Left colon (tissue), 2 donors: ENCODE data around the gene CCL14. TPM values are rescaled to one million over a fixed set of nuclear protein-coding genes. Genes with fewer than 3 reads are reported as not detected.
"Not testable (repeated sequence)": the region's sequence is repeated elsewhere in the genome, so short reads cannot be mapped to it uniquely, and the experiment has no call there.

Experiments
- ATAC-seq: fragments of 200-7000 bp; cut with Tn5 transposase; one replicate; pipeline ENCODE4 v1.9.1; 2020; ENCODE audit warnings: mild to moderate bottlenecking, moderate library complexity
- DNase-seq, 2 donors: peaks; one replicate each; pipeline ENCODE4 v3.0.0-alpha.2; 2020
- intact Hi-C, 2 donors: fragments of 100-400 bp; cut with DNase I in 1 of 2; cut with micrococcal nuclease in 1 of 2; formaldehyde crosslinking; loops; one replicate each; pipeline versions ENCODE4 v1.11.2 to v1.14.0; 2022; cut with DNase I, micrococcal nuclease
- long read RNA-seq: library from polyadenylated mRNA; unstranded; transcript quantifications from one replicate; pipeline ENCODE4 v2.0.0, GENCODE V29; 2021
- total RNA-seq, 2 donors: library from RNA; stranded (reverse); fragmentation: NEBNext Ultra II Directional; extraction: Animal tissue kit (Norgen Biotek cat#: 25700); gene quantifications; one replicate each; pipeline ENCODE4 v1.2.1, GENCODE V29; 2021
- donor health status: DM: no; HTN: no; CAD: no.
- donor health status: DM: yes; HTN: yes; CAD: no.

Gene CCL14
- total RNA-seq, result 1 to 10 TPM; 2.3 to 4.3 TPM
- long read RNA-seq, partial matches to known transcripts, result 0 of 1 reads
- long read RNA-seq, other reads (novel, unspliced or antisense), result 0 of 1 reads

- intact Hi-C loops, result no loop called here
- ATAC-seq (no peak), DNase-seq (no peak)
These were observed at the start of gene CCL14 for GRCh38 chr17:35986643-35987042. TSS of gene CCL14 (minus strand) at chr17:35986729. CDS start at chr17:35986649, 80 bp downstream.

- no peak for ATAC-seq
- no peak for DNase-seq
- intact Hi-C loops, result no loop called here
These were observed 49.7 kb upstream of the CCL14 start for GRCh38 chr17:36036235-36036634.

DNA sequence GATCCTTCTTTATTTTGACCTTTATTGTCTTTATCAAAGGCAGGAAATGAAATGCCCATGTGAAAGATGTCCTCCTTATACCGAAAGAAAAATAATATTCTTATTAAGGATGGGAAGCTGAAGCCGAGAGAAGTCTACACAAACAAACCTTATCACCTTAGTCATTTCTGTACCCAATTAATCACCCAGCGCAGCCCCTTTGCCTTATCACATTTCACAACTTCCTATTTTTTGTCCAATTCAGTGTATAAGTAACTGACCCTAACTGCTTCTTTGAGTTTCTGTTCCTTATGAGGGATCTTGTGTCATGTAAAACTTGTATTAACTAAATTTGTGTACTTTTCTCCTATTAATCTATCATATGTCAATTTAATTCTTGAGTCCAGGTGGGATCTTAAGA is 47.6 kb upstream of the CCL14 start:
- DNase-seq (no peak), ATAC-seq (no peak)
- intact Hi-C loops, result no loop called here

DNA sequence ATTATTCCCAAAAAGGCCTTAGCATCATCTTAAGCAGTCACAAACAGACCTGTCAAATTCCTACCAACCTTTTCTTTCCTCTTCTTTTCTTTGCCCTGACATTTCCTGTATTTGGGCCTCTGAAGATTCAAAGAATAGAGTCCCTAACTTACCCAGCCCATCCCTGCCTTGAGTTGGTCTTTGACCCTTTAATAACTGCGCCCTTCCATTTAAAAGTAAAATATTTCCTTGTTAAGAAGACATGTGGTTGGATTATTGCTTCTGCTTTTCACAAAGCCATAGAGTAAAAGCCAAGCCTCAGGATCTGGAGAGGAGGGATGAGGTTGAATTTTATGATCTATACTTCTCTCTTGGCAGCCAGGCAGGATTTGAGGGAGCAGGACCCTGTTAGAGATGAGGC is 44.4 kb upstream of the CCL14 start:
- peak; percentile 86 for ATAC-seq

DNA sequence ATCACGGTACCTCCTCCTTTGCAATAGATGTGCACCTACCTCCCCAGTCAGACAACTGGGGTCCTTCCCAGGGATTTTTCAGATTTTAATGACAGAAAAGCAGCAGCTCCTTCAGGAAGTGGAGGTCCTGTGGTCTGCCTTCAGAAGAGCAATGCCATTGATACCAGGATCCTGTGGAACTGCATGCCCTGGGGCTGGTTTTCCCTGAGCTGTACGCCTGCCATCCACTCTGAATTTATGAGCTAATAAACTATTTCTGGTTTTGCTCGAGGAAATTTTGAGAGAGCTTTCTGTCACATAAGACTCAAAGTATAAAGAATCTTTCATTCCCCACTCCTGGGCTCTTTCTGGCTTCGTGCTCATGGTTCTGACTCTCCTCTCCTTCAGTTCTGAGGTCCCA is 41.2 kb upstream of the CCL14 start:
- DNase-seq (no peak), ATAC-seq (no peak)
- intact Hi-C loops, result no loop called here

More for the DNA sequence above, 44.4 kb upstream of the CCL14 start:
- intact Hi-C loops, result no loop called here
- DNase-seq, result no peak

GRCh38 chr17:36024106-36024869 is 37.8 kb upstream of the CCL14 start:
- intact Hi-C loops, result no loop called here
- ATAC-seq, result no peak

GRCh38 chr17:36019423-36019822 is 32.9 kb upstream of the CCL14 start:
- intact Hi-C loops, result no loop called here
- DNase-seq (no peak), ATAC-seq (no peak)

More at GRCh38 chr17:36024106-36024869, 37.8 kb upstream of the CCL14 start:
- no peak for DNase-seq

DNA sequence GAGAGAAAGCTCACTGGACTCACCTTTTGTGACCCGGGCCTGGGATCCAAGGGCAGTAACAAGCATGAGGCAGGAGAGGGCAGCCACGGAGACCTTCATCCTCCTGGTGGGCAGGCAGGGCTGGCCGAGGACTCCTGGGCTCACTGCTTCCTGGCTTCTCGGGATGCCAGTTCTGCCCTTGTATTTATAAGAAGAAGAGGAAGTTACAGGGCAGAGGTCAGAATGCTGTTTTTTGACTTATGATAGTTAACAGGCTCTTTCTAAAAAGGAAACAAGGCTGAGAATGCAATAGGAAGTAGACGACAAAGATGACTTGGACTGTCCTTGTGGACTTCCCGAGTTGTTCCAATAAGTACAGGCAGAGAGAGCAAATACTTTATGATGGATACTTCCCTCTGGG is 31.3 kb upstream of the CCL14 start, which contains the start of gene CCL23:
TSS of gene CCL23 (minus strand) at position 174 of the 400 bp plus-strand sequence. CDS start at position 99, 75 bp downstream.
- intact Hi-C loops, result no loop called here
- DNase-seq, result no peak
- peak; percentile 52 for ATAC-seq

- intact Hi-C loops, result no loop called here
- DNase-seq, result no peak
- ATAC-seq, result no peak
These were observed 30.0 kb upstream of the CCL14 start for GRCh38 chr17:36016555-36016954.

DNA sequence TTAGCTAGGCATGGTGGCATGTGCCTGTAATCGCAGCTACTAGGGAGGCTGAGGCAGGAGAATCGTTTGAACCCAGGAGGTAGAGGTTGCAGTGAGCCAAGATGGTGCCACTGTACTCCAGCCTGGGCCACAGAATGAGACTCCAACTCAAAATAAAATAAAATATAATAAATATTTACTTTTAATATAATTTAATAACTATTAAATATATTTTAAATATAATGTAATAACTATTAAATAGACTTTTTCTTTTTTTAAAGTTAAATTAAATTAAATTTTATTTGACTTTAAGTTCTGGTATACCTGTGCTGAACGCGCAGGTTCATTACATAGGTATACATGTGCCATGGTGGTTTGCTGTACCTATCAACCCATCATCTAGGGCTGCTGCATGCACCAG is 29.4 kb upstream of the CCL14 start:
- intact Hi-C loops, DNase-seq, ATAC-seq: not testable (repeated sequence)

- intact Hi-C loops, result no loop called here
- no peak for DNase-seq
- no peak for ATAC-seq
These were observed 28.4 kb upstream of the CCL14 start for GRCh38 chr17:36014946-36015345.

GRCh38 chr17:36011201-36011600 is 24.7 kb upstream of the CCL14 start:
- DNase-seq, result no peak
- intact Hi-C loops, result no loop called here
- ATAC-seq, result no peak

DNA sequence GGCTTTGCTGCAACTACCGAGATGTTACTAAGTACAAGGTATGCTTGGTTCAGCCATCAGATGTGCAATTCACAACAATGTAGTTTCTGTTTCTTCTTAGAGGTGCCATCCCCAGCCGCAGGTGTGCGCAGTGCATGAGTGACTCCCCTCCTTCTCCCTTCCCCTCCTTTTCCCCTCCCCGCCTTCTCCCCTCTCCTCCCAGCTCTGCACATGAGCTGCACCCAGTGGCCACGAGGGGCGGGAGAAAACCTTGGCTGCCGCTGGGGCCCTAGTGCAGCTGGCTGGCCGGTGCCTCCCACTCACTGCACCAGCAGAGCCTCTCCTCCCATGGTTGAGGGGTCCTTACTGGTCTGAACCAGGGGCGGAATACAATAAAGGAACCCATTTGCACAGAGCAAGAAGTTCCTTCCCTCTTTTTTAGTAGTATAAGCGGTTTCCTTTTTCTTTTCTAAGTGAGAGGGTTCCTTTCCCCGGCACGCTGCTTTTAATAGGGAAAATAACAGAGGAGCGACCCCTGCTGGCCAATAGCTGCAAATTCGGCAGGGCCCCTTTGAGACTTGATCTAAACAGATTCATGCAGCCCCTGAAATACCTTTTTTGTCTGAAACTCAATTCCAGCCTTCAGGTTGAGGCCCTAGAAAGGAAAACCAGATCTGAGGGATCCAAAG is 22.6 kb upstream of the CCL14 start:
- DNase-seq, result no peak
- no peak for ATAC-seq
- intact Hi-C loops, result no loop called here

DNA sequence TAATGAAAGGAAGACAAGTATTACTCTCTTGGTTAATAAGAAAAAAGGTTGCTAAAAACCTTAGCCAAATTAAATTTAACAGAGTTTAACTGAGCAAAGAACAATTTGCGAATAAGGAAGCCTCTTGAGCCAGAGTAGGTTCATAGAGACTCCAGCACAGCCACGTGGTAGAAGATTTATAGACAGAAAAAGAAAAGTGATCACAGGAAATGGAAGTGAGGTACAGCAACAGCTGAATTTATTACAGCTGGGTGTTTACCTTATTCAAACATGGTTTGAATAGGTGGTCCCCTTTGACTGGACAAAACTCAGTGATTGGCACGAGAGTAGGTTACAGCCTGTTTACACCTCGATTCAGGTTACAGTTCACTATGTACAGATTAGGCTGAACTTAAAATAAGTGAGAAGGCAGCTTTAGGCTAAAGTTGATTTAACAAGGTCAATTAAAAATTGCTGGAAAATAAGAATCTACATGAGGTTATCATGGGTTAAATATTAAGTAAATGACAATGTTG is 18.1 kb upstream of the CCL14 start:
- intact Hi-C loops, result no loop called here
- ATAC-seq (peak; percentile 40), DNase-seq (no peak)

DNA sequence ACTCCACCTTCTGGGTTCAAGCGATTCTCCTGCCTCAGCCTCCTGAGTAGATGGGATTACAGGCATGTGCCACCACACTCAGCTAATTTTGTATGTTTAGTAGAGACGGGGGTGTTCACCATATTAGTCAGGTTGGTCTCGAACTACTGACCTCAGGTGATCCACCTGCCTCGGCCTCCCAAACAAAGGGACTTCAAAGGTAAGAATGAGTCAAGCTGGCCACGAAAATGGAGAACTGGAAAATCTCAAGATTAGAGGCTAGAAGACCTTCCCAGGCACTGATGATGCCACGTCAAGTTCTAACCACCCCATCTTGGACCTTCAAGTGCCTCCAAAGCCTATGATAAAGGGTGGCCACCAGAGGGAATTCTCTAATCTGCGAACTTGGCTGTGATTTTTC is 16.1 kb upstream of the CCL14 start:
- ATAC-seq, result no peak
- intact Hi-C loops, result no loop called here
- DNase-seq, result no peak

GRCh38 chr17:36001862-36002603 is 15.5 kb upstream of the CCL14 start:
- ATAC-seq, result peak; percentile 81
- peak; percentile 83 to 92 for DNase-seq
- intact Hi-C loops, result no loop called here

GRCh38 chr17:36001110-36001771 is 14.7 kb upstream of the CCL14 start, which contains the start of gene CCL15:
TSS of gene CCL15 (minus strand) at chr17:36001553. CDS start at chr17:36001492, 61 bp downstream.
- DNase-seq, result peak; percentile 63
- intact Hi-C loops, result no loop called here
- ATAC-seq, result peak; percentile 79

DNA sequence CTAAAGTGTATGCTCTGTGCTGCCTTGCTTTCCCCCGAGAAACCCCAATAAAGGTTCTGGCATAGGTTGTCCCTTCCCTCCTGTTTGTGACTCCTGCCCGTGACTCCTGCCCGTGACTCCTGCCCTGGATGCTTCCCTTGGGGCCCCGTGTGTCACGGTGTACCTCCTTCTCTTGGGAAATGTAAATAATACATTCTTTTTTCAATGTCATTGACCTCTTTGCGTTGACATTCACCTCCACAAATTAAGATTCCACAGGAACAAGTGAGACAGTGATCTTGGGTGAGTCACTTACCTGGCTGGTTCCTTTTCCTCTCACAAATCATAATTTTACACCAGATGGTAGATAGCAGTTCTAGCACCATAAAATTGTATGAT is 14.2 kb upstream of the CCL14 start:
- DNase-seq (peak; percentile 35 to 40), ATAC-seq (peak; percentile 49)
- intact Hi-C loops, result no loop called here

DNA sequence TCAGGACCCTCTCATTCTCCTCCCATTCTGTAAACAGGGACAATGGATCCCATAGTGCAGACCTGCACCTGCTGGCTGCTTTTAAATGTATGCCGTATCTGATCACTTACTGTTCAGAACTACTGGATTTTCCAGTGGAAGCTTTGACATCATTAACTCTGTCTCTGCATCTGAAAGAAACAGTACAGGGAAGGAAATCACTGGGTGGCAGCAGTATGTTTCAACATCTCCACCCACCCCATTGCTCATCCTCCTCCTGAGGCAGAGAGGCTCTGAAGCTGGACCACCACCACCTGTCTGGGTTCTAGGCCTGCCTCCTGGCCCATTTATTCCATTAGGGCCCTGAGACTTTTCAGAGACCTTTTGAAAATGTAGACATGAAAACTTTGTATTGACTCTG is 12.2 kb upstream of the CCL14 start:
- intact Hi-C loops, result no loop called here
- ATAC-seq, result no peak
- DNase-seq, result no peak
